Liver (tissue), 9 donors: Measurements from ENCODE around the gene ABHD17A. TPM values are rescaled to one million over a fixed set of nuclear protein-coding genes. Genes with fewer than 3 reads are reported as not detected.
"Not testable (repeated sequence)": the region's sequence is repeated elsewhere in the genome, so short reads cannot be mapped to it uniquely, and the experiment has no call there.

Experiments used
- DNase-seq: peaks from one replicate; pipeline ENCODE4 v3.0.0-alpha.2; 2017; ENCODE audit warnings: low spot score
- H3K27ac ChIP-seq, 2 donors: one replicate each; pipeline ENCODE4 v1.7.0; 2013; ENCODE audit warnings: inconsistent platforms in 2 of 2, low read length in 2 of 2, control low read depth in 1 of 2, low read depth in 1 of 2, mild to moderate bottlenecking in 1 of 2
- H3K27me3 ChIP-seq, 4 donors: one replicate each; pipeline versions ENCODE4 v1.6.1 to v1.7.0; 2013; ENCODE audit warnings: low read length in 3 of 4, inconsistent platforms in 1 of 4, mild to moderate bottlenecking in 1 of 4, moderate library complexity in 1 of 4; ENCODE audit not compliant: control insufficient read depth in 4 of 4, insufficient read depth in 4 of 4
- H3K36me3 ChIP-seq, 4 donors: one replicate each; pipeline versions ENCODE4 v1.6.1 to v1.7.0; 2013; ENCODE audit warnings: low read length in 3 of 4, mild to moderate bottlenecking in 3 of 4, low read depth in 1 of 4, moderate library complexity in 1 of 4; ENCODE audit not compliant: control insufficient read depth in 4 of 4, insufficient read depth in 3 of 4
- H3K4me1 ChIP-seq, 4 donors: one replicate each; pipeline versions ENCODE4 v1.6.1 to v1.7.0; 2013; ENCODE audit warnings: low read length in 3 of 4, mild to moderate bottlenecking in 3 of 4, moderate library complexity in 1 of 4; ENCODE audit not compliant: control insufficient read depth in 4 of 4, insufficient read depth in 4 of 4
- H3K4me3 ChIP-seq, 3 donors: one replicate each; pipeline versions ENCODE4 v1.6.1 to v1.7.0; 2013; ENCODE audit warnings: low read length in 3 of 3, control low read depth in 1 of 3, low read depth in 1 of 3, mild to moderate bottlenecking in 1 of 3
- H3K9ac ChIP-seq, 2 donors: one replicate each; pipeline ENCODE4 v1.7.0; 2013; ENCODE audit warnings: low read length in 2 of 2, mild to moderate bottlenecking in 2 of 2, moderate library complexity in 2 of 2, control low read depth in 1 of 2, low read depth in 1 of 2
- H3K9me3 ChIP-seq, 4 donors: one replicate each; pipeline versions ENCODE4 v1.6.1 to v1.7.0; 2013; ENCODE audit warnings: low read length in 3 of 4; ENCODE audit not compliant: control insufficient read depth in 4 of 4
- ATF3 ChIP-seq: IDR thresholded peaks from 2 replicates; pipeline ENCODE4 v1.6.1; 2016; ENCODE audit warnings: antibody characterized with exemption
- EGR1 ChIP-seq, 2 donors: IDR thresholded peaks; 2 replicates each; pipeline ENCODE4 v1.6.1; 2016 to 2018; ENCODE audit warnings: antibody characterized with exemption in 2 of 2, low read depth in 2 of 2
- FOXA1 ChIP-seq: IDR thresholded peaks from 2 replicates; pipeline ENCODE4 v1.6.1; 2016; ENCODE audit warnings: antibody characterized with exemption
- FOXA2 ChIP-seq: IDR thresholded peaks from 2 replicates; pipeline ENCODE4 v1.6.1; 2016; ENCODE audit warnings: antibody characterized with exemption
- HNF4A ChIP-seq, 2 donors: conservative IDR thresholded peaks; 2 replicates each; pipeline ENCODE4 v1.6.1; 2016; ENCODE audit warnings: antibody characterized with exemption in 2 of 2, mild to moderate bottlenecking in 2 of 2
- HNF4G ChIP-seq: IDR thresholded peaks from 2 replicates; pipeline ENCODE4 v1.6.1; 2016; ENCODE audit warnings: antibody characterized with exemption
- JUND ChIP-seq, 2 donors: IDR thresholded peaks; 2 replicates each; pipeline ENCODE4 v1.6.1; 2016; ENCODE audit warnings: antibody characterized with exemption in 2 of 2
- NR2F2 ChIP-seq: IDR thresholded peaks from 2 replicates; pipeline ENCODE4 v1.6.1; 2016; ENCODE audit warnings: antibody characterized with exemption
- RAD21 ChIP-seq, 2 donors: IDR thresholded peaks; 2 replicates each; pipeline ENCODE4 v1.6.1; 2016; ENCODE audit warnings: antibody characterized with exemption in 2 of 2, mild to moderate bottlenecking in 2 of 2
- REST ChIP-seq: IDR thresholded peaks from 2 replicates; pipeline ENCODE4 v1.6.1; 2016; ENCODE audit warnings: antibody characterized with exemption, mild to moderate bottlenecking
- RXRA ChIP-seq, 2 donors: IDR thresholded peaks; 2 replicates each; pipeline ENCODE4 v1.6.1; 2017 to 2018; ENCODE audit warnings: antibody characterized with exemption in 2 of 2, mild to moderate bottlenecking in 1 of 2
- TAF1 ChIP-seq: conservative IDR thresholded peaks from 2 replicates; pipeline ENCODE4 v1.6.1; 2016; ENCODE audit warnings: antibody characterized with exemption, mild to moderate bottlenecking
- YY1 ChIP-seq: IDR thresholded peaks from 2 replicates; pipeline ENCODE4 v1.6.1; 2016; ENCODE audit warnings: antibody characterized with exemption, mild to moderate bottlenecking
- ZBTB33 ChIP-seq: IDR thresholded peaks from 2 replicates; pipeline ENCODE4 v1.6.1; 2016; ENCODE audit warnings: antibody characterized with exemption
- WGBS: extraction: QIAGEN DNeasy Blood & Tissue Kit; methylation state at CpG from one replicate; pipeline ENCODE4 v1.1.7; 2013; 5-methylcytosine and 5-hydroxymethylcytosine counted together
- polyA plus RNA-seq, 2 donors: library from polyadenylated mRNA; stranded (reverse) in 1 of 2; unstranded in 1 of 2; fragments of 200-250 nt in 1 of 2; fragments of >200 nt in 1 of 2; fragmentation: Nextera tagmentation in 1 of 2; extraction: Ambion mirVana in 1 of 2; gene quantifications; one replicate each; pipeline versions ENCODE4 v1.2.1 to v1.2.3, GENCODE V29; 2013 to 2015
- total RNA-seq, 2 donors: library from RNA; depleted of rRNA; stranded (reverse); fragments of >200 nt; gene quantifications; one replicate each; pipeline ENCODE4 v1.2.3, GENCODE V29; 2014
- TF ChIP-seq, protein P1 (sequence below): fragments of 150-350 bp; IDR thresholded peaks from 2 replicates; pipeline ENCODE4 v1.5.1; 2017; ENCODE audit warnings: improper control_type of control experiment, low read depth, low read length; ENCODE audit not compliant: missing input control
- TF ChIP-seq, protein P2 (sequence below): IDR thresholded peaks from 2 replicates; pipeline ENCODE4 v1.6.1; 2016; ENCODE audit warnings: antibody characterized with exemption
- donor health status: healthy.
- donor health status: healthy.
- donor health status: healthy.
- donor health status: healthy.
- donor health status: healthy.

ABHD17A gene
- total and polyA plus RNA-seq, 4 donors = 8.1 to 30.2 (median 27.0) TPM

- no peak for DNase-seq
- no peaks in the 10 kb centered on the region for H3K4me1 ChIP-seq
- H3K4me3 ChIP-seq = no peak overlapping the region
- TF ChIP-seq RXRA (IDR thresholded peaks at IDR 0.05) = no peak
- TF ChIP-seq, protein P1, sequence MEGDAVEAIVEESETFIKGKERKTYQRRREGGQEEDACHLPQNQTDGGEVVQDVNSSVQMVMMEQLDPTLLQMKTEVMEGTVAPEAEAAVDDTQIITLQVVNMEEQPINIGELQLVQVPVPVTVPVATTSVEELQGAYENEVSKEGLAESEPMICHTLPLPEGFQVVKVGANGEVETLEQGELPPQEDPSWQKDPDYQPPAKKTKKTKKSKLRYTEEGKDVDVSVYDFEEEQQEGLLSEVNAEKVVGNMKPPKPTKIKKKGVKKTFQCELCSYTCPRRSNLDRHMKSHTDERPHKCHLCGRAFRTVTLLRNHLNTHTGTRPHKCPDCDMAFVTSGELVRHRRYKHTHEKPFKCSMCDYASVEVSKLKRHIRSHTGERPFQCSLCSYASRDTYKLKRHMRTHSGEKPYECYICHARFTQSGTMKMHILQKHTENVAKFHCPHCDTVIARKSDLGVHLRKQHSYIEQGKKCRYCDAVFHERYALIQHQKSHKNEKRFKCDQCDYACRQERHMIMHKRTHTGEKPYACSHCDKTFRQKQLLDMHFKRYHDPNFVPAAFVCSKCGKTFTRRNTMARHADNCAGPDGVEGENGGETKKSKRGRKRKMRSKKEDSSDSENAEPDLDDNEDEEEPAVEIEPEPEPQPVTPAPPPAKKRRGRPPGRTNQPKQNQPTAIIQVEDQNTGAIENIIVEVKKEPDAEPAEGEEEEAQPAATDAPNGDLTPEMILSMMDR = no peak
- 98% methylated on average over 1 of the region's 1 CpG for WGBS
- H3K9me3 ChIP-seq = no peaks in the 10 kb centered on the region
- H3K27me3 ChIP-seq = no peaks in the 10 kb centered on the region
- H3K9ac ChIP-seq = no peak overlapping the region
- H3K36me3 ChIP-seq = no peaks in the 10 kb centered on the region
- H3K27ac ChIP-seq = no peak overlapping the region
Measured at GRCh38 chr19:1889907-1890306, 4.6 kb upstream of the ABHD17A start.

GRCh38 chr19:1888385-1888784 lies 3.1 kb upstream of the ABHD17A start:
- Histone ChIP-seq H3K36me3 (no peaks in the 10 kb centered on the region), H3K9me3 (no peaks in the 10 kb centered on the region), H3K4me1 (peaks cover 1 to 14% (median 13%) of the 10 kb centered on the region in 4 donors), H3K27ac (no peak overlapping the region), H3K27me3 (no peaks in the 10 kb centered on the region), H3K4me3 (no peak overlapping the region), H3K9ac (no peak overlapping the region)
- TF ChIP-seq ZBTB33 = no peak
- TF ChIP-seq EGR1 (IDR thresholded peaks at IDR 0.05; ENCODE audit: low read depth in 2 of 2) = no peak
- no peak for TF ChIP-seq TAF1
- TF ChIP-seq FOXA2 = no peak
- TF ChIP-seq, protein P1 = no peak
- no peak for TF ChIP-seq YY1
- TF ChIP-seq HNF4A (conservative IDR thresholded peaks at IDR 0.05) = no peak
- TF ChIP-seq FOXA1 = no peak
- no peak for TF ChIP-seq RAD21 (IDR thresholded peaks at IDR 0.05)
- no peak for TF ChIP-seq JUND (IDR thresholded peaks at IDR 0.05)
- TF ChIP-seq HNF4G = no peak
- no peak for TF ChIP-seq NR2F2
- TF ChIP-seq REST = no peak
- TF ChIP-seq, protein P2, sequence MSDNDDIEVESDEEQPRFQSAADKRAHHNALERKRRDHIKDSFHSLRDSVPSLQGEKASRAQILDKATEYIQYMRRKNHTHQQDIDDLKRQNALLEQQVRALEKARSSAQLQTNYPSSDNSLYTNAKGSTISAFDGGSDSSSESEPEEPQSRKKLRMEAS = no peak
- TF ChIP-seq RXRA (IDR thresholded peaks at IDR 0.05) = no peak
- no peak for TF ChIP-seq ATF3
- DNase-seq = no peak
- WGBS = 89% methylated on average over 5 of the region's 5 CpGs

DNA sequence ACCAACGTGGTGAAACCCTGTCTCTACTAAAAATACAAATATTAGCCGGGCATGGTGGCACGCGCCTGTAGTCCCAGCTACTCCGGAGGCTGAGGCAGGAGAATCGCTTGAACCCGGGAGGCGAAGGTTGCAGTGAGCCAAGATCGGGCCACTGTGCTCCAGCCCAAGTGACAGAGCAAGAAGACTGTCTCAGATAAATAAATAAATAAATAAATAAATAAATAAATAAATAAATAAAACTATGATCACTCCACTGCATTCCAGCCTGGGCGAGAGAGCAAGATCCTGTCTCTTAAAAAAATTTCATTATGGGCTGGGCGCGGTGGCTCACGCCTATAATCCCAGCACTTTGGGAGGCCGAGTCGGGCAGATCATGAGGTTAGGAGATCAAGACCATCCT lies 1.1 kb upstream of the ABHD17A start:
- not testable (repeated sequence) for H3K36me3 ChIP-seq, DNase-seq, H3K4me3 ChIP-seq, H3K27ac ChIP-seq, H3K27me3 ChIP-seq, H3K9ac ChIP-seq, H3K9me3 ChIP-seq
- peaks cover 1 to 28% (median 23%) of the 10 kb centered on the region in 4 donors for H3K4me1 ChIP-seq
- WGBS = 93% methylated on average over 15 of the region's 15 CpGs
